DMS 273 (cell line): Measurements from ENCODE around the gene PEX16.
"Not testable (repeated sequence)": the region's sequence is repeated elsewhere in the genome, so short reads cannot be mapped to it uniquely, and the experiment has no call there.

Source experiments
- DNase-seq: peaks from one replicate; lab custom pipeline; 2025; ENCODE audit not compliant: unreplicated experiment; lab: John Stamatoyannopoulos, UW

Gene PEX16

GRCh38 chr11:45918962-45919675 is 1.4 kb upstream of the PEX16 start:
- no peak for DNase-seq

- peak; percentile 83 for DNase-seq
Measured at GRCh38 chr11:45918331-45918941, 759 bp upstream of the PEX16 start.

- DNase-seq, result peak; percentile 34
Measured at GRCh38 chr11:45917286-45917622, 423 bp downstream of the PEX16 start.

- no peak for DNase-seq
Measured at GRCh38 chr11:45915446-45915845, 2.2 kb downstream of the PEX16 start.

GRCh38 chr11:45913942-45914635 is 3.6 kb downstream of the PEX16 start:
- no peak for DNase-seq

GRCh38 chr11:45913514-45913913 is 4.2 kb downstream of the PEX16 start:
- no peak for DNase-seq

- no peak for DNase-seq
Measured at GRCh38 chr11:45910623-45911022, 7.1 kb downstream of the PEX16 start.

GRCh38 chr11:45909594-45910475 is 7.8 kb downstream of the PEX16 start:
- DNase-seq, result no peak

- DNase-seq, result peak; percentile 15
Measured at GRCh38 chr11:45907911-45908370, 9.7 kb downstream of the PEX16 start.

- DNase-seq, result no peak
Measured at GRCh38 chr11:45906965-45907611, 10.6 kb downstream of the PEX16 start, which contains the start of gene FREY1. TSS of gene FREY1 (minus strand) at chr11:45907271. CDS start at chr11:45907245, 26 bp downstream.

GRCh38 chr11:45906096-45906682 is 11.5 kb downstream of the PEX16 start:
- DNase-seq, result no peak

GRCh38 chr11:45905576-45905975 is 12.1 kb downstream of the PEX16 start:
- not testable (repeated sequence) for DNase-seq

GRCh38 chr11:45905095-45905494 is 12.6 kb downstream of the PEX16 start:
- no peak for DNase-seq

GRCh38 chr11:45904309-45904915 is 13.3 kb downstream of the PEX16 start:
- DNase-seq, result no peak

GRCh38 chr11:45902452-45903380 is 15.0 kb downstream of the PEX16 start:
- DNase-seq, result no peak

- DNase-seq, result no peak
Measured at GRCh38 chr11:45901626-45902025, 16.1 kb downstream of the PEX16 start.

- DNase-seq, result peak; percentile 41
Measured at GRCh38 chr11:45900916-45901617, 16.6 kb downstream of the PEX16 start.

GRCh38 chr11:45900175-45900800 is 17.4 kb downstream of the PEX16 start:
- DNase-seq, result peak; percentile 32
